Measurements from ENCODE around the gene CXCR2. TPM values are rescaled to one million over a fixed set of nuclear protein-coding genes. Genes with fewer than 3 reads are reported as not detected.

The CXCR2 gene
- total RNA-seq, 4 donors from 2014 or later: 0.07 to 0.91 TPM; not detected in 2

- Histone ChIP-seq H3K4me3 (no peak overlapping the region), H3K9me3 (peaks cover 0 to 10% of the 10 kb centered on the region in 2 donors), H3K27me3 (no peaks in the 10 kb centered on the region), H3K36me3 (no peaks in the 10 kb centered on the region), H3K27ac (no peak overlapping the region), H3K4me1 (no peaks in the 10 kb centered on the region)
- TF ChIP-seq, protein P1, sequence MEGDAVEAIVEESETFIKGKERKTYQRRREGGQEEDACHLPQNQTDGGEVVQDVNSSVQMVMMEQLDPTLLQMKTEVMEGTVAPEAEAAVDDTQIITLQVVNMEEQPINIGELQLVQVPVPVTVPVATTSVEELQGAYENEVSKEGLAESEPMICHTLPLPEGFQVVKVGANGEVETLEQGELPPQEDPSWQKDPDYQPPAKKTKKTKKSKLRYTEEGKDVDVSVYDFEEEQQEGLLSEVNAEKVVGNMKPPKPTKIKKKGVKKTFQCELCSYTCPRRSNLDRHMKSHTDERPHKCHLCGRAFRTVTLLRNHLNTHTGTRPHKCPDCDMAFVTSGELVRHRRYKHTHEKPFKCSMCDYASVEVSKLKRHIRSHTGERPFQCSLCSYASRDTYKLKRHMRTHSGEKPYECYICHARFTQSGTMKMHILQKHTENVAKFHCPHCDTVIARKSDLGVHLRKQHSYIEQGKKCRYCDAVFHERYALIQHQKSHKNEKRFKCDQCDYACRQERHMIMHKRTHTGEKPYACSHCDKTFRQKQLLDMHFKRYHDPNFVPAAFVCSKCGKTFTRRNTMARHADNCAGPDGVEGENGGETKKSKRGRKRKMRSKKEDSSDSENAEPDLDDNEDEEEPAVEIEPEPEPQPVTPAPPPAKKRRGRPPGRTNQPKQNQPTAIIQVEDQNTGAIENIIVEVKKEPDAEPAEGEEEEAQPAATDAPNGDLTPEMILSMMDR (IDR thresholded peaks at IDR 0.05): no peak
- TF ChIP-seq POLR2A (IDR thresholded peaks at IDR 0.05): no peak
- DNase-seq: no peak
- intact Hi-C loops (cut with DNase I; ENCODE audit: low total_unique reads): no loop called here
Observed at GRCh38 chr2:218123986-218124385, 1.8 kb upstream of the CXCR2 start.

- H3K9me3 ChIP-seq: peaks cover 0 to 10% of the 10 kb centered on the region in 2 donors
- no peaks in the 10 kb centered on the region for H3K36me3 ChIP-seq
Observed at GRCh38 chr2:218125095-218125494, 733 bp upstream of the CXCR2 start.

GRCh38 chr2:218127929-218128455 is 2.2 kb downstream of the CXCR2 start:
- Histone ChIP-seq H3K36me3 (no peaks in the 10 kb centered on the region), H3K27ac (no peak overlapping the region), H3K4me1 (no peaks in the 10 kb centered on the region), H3K27me3 (no peaks in the 10 kb centered on the region), H3K9me3 (peaks cover 0 to 5% of the 10 kb centered on the region in 2 donors), H3K4me3 (no peak overlapping the region)
- no peak for DNase-seq
- TF ChIP-seq, protein P1 (IDR thresholded peaks at IDR 0.05): no peak
- no peak for TF ChIP-seq POLR2A (IDR thresholded peaks at IDR 0.05)
- intact Hi-C loops (cut with DNase I; ENCODE audit: low total_unique reads): no loop called here

More at GRCh38 chr2:218125095-218125494, 733 bp upstream of the CXCR2 start:
- TF ChIP-seq, protein P1 (IDR thresholded peaks at IDR 0.05): no peak
- no peak for TF ChIP-seq POLR2A (IDR thresholded peaks at IDR 0.05)
- no peak for DNase-seq
- Histone ChIP-seq H3K27me3 (no peaks in the 10 kb centered on the region), H3K4me3 (no peak overlapping the region), H3K4me1 (no peaks in the 10 kb centered on the region), H3K27ac (no peak overlapping the region)
- intact Hi-C loops (cut with DNase I; ENCODE audit: low total_unique reads): no loop called here

DNA sequence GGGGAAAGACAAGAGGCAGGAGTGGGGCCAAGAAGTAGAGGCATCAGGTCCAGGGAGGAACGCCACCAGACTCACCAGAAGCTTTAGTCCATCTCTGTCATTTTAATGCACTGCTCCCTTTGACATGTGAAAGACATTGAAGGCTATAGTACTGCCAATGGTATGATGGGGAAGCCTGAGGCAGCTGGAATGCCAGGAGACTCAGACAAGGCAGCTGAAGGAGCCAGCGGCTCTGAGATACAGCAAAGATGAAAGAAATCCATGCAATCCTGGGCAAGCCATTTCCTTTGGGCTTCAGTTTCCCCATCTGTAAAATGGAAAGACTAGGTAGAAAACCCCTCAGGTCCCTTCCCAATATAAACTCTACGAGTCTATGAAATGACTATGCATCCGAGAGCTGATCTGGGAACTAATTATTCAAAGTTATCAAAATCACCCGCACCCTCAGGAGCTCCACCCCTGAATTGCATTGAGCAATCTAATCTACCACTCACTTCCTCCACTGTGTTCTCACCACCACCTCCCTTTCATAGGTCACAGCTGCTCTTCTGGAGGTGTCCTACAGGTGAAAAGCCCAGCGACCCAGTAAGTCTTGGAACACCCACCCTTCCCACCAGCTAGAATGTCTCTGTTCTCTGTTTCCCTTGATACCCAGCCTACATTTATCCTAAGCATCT is 3.1 kb downstream of the CXCR2 start:
- no peak for DNase-seq

More for the DNA sequence above, 3.1 kb downstream of the CXCR2 start:
- Histone ChIP-seq H3K27ac (no peak overlapping the region), H3K9me3 (no peaks in the 10 kb centered on the region), H3K27me3 (no peaks in the 10 kb centered on the region), H3K4me1 (no peaks in the 10 kb centered on the region), H3K4me3 (no peak overlapping the region), H3K36me3 (no peaks in the 10 kb centered on the region)
- intact Hi-C loops (cut with DNase I; ENCODE audit: low total_unique reads): no loop called here
- TF ChIP-seq, protein P1 (IDR thresholded peaks at IDR 0.05): no peak
- no peak for TF ChIP-seq POLR2A (IDR thresholded peaks at IDR 0.05)

Measured in uterus (tissue), 4 donors.